CD4-positive, alpha-beta T cell treated with Interleukin-10 for 1 hour (primary cell): ENCODE measurements around the gene SBF1.
A peak's percentile ranks its signal among the peaks of the same experiment; 100 is the strongest.

Source experiments
- DNase-seq: peaks from one replicate; pipeline ENCODE4 v3.0.0-alpha.2; 2020

Gene SBF1

DNA sequence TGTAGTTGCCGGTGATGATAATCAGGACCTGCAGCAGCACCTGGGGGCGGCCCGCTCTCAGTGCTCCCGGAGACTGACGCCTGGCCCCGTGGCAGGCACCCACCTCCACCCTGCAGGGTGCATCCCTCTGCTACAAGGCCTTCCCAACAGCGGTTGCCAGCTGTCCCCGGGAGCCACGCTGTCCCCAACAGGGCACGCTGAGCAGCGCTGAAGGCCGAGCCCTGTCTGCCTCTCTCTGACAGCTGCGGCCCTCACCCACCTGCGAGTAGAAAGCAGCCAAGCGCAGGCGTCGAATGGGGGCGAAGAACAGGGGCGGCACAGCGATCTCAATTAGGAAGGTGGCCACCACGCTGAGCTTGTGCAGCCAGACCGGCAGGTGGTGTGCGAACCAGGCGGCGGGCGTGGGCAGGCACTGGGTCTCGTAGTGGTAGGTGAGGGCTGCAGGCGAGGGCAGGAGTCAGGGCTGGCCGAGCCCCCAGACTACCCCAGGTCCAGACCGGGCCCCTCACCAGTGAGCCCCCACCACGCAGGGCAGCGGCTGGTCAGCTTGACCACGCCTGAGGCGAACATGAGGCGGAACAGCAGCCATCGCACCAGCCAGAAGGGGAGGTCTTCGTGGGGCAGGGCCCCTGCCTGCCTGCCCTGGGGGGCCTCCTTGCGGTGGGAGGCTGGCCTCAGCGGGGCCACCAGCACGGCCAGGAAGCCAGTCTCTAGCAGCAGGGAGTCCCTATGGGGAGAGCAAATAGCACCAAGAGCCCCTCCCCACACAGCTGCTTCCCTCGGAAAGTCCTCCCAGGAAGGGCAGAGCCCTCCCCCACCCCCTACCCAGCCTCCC lies 31.2 kb upstream of the SBF1 start:
- no peak for DNase-seq

DNA sequence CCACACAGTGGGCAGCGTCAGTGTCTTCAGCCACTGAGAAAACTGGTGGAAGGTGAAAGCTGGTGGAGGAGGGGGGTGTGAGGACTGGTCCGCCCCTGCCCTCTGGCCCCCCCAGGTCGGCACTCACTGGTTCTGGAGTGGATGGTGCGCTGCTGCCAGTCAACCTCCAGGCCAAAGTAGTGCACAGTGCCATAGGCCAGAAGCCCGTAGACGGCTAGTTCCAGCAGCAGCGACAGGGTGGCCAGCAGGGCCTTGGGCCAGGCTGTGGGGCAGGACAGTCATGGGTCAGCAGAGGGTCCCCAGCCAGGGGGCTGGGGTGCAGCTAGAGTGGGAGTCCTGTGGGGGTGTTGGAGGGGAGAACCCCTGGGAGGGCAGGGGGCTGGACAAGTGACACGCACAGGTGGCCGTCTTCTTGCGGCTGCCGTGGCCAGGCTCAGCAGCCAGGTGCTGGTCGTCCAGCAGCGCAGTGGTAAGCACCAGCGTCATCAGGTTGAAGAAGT lies 30.5 kb upstream of the SBF1 start:
- DNase-seq = no peak

DNA sequence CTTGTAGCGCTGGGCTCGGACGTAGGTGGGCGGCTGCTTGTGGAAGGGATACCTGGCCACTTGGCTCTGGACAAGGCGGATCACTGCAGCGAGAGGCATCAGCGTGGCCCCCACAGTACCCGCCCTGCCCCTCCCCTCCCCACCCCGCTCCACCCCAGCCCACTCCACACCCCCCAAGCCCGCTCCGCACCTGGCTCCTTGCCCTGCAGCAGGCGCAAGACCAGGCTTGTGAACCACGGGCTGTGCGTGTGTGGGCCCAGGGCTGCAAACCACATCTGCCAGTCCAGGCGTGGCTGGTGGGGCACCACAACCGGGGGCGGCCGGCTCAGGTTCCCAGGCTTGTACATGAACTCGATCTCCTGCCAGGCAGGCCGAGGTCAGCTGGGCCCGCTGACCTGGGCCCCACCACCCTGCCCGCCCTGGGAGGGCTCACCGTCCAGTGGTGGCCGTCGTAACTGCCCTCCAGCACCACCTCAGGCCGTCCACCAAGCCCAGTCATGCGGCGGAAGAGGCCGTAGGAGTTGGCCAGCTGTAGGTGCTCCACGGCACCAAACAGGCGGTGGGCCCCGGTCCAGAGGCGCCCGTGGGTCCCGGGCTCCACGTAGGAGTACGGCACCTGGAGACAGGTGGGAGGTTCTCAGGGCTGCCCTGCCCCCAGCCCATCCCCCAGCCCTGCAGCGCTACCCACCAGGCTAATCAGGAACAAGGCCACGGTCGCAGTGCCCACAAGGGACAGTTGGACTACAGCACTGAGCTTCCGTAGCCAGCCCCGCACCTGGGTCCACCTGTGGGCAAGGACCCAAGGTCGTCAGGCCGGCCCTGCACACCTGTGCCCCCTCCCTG lies 29.8 kb upstream of the SBF1 start:
- no peak for DNase-seq

DNA sequence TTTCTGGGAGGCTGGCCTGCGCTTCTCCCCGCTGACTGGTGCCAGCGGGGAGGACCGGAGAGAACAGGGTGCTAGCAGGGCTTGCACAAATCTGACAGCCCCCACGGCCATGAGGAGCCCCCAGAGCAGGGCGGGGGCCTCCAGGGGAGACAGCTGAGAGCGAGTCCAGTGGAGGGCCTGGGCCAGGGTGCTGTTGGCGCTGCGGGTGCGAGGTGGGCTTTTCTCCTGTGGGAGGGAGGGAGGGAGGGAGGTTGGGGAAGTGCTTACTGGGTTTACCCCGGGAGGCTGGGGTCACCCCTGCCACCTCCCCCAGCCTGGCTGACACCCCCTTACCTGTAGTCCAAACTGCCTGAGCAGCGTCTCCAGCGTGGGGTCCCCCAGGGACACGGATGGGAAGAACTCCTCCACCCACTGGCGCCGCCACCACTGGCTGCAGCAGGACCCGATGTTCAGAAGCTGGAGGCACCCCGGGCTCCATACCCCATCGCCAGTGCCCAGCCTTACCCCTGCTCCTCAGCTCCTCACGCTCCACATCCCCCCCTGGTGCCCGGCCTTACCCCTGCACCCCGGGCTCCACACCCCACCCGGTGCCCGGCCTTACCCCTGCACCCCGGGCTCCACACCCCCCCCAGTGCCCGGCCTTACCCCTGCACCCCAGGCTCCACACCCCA lies 28.8 kb upstream of the SBF1 start:
- no peak for DNase-seq

DNA sequence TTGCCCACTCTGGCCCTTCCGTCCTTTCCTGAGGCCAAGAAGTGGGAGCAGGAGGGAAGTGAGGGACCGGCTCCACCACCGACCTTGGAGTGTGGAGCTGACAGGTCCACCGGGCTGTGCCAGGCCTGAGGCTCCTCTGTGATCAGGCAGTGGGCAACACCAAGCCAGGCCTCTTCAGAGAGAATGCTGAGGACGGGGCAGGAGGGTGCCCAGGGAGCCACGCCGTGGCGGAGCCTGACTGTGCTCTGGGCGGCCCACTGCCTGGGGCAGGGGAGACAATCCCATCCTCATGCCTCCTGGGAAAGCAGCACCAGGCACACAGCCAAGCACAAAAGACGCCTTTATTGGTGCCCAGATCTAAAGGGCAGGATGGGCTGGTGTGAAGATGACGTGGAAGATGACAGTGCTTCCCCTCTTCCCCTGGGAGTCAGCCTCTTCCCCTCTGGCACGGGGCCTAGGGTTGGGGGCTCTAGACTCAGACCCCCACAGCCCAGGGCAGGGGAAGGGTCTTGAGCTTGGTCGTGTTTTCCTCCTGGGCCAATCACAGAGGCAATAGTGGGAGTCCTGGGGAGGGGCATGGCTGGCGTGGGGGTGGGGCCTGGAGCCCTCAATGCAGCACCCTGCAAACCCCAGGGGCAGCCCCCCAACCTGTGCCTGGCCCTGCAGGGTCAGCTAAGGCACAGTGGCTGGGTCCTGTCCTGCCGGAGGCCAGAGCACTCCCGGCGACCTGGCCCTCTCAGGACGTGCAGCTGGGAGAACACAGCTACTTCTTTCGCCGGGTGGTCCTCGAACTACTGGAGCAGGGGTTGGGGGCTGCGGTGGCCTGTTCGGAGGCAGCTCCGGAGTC lies 28.0 kb upstream of the SBF1 start:
- DNase-seq = no peak

DNA sequence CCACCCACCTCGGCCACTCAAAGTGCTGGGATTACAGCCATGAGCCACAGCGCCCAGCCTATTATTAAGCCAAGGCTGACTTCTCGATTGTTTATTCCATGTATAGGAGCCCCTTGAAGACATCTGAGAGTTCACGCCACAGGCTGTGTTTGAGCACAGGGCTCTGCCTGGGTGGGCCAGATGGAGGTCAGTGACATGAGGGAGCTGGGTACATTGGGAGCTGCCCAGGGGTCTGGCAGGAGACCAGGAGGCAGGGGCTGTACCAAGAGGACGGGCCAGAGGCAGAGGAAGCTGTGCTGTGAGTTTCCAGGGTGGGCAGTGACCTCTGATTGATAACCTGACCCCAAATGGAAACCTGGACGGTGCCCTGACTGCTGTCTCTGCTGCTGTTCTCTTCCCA lies 27.3 kb upstream of the SBF1 start:
- no peak for DNase-seq

DNA sequence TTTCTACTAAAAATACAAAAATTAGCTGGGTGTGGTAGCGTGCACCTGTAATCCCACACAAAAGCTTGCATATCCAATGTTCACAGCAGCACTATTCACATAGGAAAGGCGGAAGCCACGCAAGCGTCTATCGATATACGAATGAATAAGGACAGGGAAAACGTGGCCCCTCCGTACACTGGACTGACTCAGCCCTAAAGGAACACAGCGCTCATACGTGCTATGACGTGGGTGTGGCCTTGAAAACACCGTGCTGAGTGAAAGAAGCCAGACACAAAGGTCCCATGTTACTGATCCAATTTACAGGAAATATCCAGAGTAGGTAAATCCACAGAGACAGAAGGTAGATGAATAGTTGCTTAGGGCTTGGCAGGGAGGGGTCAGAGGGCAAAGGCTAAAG lies 25.6 kb upstream of the SBF1 start:
- no peak for DNase-seq

DNA sequence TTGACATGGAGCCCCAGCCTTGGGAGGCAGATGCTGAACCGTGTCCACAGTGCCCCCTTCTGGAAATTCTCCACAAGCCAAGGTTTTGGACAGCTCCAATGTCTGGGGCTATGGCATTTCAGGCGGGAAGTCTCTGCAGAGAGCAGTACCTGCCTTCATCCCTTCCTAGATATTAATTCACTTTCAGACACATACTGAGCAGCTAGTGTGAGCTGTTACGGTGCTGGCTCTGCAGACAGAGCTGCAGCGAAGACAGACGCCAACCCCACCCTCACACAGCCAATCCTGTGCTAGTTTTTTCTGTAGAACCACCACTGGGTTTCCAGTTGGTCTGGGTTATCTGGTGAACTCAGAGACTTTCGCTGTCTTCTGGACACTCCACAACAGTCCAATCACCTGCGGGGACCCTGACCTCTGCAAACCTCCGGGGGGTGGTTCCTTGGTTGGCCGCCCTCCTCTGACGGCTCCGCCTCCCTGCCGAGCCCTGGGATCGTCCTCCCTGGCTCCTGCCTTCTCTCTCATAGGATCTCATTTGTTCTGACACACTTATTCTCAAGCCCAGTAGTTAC lies 23.6 kb upstream of the SBF1 start:
- peak; percentile 82 for DNase-seq

DNA sequence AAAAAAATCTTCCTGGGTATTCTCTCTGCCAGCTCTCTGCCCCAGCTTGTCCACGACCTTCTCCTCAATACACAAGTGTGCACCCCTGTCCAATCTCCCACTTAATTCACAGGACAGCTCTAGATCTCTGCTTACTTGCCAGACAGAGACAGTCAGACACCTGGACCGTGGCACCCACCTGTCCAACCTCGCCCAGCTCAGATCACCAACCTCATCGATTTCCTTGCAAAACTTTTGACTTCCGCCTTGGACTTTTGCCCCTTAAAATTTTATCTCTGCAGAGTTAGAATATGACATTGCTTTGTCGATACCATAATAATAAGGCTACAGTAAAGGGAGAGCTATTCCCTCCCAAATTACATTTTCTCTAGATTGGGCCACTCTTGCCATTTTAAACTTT lies 22.3 kb upstream of the SBF1 start:
- DNase-seq = no peak

DNA sequence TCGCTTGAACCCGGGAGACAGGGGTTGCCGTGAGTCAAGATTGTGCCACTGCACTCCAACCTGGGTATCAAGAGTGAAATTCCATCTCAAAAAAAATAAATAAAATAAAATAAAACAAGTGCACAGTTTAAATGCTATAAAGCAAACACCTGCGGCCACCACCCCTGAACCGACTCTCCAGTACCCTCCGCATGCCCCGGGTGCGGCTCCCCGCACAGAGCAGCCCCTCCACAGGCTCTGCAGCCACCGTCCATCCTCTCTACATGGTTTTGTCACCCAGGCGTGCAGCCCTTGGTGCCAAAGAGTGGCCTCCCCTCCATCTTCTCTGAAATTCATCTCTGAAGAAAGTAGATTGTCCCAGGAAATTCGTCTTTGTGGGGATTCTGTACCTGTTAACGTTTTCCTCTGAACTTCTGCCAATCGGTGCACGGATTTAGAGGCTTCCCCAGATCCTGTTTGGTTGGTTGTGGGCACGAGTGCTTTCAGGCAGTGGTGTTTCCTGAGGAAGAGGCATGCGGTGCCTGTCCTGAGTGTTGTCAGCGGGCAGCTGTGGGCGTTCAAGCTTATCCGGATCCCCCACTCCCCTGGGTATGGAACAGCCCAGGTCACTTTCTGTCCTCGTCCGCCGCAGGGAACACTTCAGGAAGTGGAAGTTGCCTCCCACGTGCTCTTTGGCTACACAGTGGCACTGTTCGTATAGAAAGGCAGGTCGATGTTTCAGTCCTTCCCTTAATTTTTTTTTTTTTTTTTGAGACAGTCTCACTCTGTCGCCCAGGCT lies 15.9 kb upstream of the SBF1 start:
- no peak for DNase-seq

DNA sequence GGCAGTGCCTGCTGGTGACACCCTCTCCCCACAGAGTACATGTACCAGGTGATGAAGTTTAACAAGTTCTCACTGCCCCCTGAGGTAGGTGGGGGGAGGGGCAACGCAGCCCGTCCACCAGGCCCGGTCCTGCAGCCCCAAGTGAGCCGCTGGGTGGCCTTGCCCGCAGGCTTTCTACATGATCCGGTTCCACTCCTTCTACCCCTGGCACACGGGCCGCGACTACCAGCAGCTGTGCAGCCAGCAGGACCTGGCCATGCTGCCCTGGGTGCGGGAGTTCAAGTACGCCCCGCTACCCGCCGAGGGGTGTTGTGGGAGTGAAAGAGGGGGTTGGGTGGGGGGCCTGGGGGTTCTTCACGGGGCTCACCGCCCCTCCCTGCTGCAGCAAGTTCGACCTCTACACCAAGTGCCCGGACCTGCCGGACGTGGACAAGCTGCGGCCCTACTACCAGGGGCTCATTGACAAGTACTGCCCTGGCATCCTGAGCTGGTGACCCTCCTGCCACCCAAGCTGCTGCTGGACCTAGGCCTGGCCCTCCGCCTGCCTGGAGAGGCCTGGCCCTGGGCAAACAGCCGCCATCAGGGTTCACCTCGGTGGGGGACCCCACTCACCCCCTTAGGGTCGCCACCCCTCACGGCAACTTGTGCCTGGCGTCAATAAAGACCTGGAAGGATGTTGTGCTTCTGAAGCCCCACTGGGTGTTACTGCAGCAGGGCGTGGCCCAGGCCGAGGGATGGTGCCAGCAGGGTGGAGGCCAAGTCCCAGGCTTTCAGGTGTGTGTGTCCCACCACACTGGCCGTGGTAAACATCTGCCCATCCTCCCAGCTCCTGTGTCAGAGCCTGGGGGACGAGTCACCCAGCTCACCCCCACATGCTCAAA lies 14.8 kb upstream of the SBF1 start:
- DNase-seq = no peak

DNA sequence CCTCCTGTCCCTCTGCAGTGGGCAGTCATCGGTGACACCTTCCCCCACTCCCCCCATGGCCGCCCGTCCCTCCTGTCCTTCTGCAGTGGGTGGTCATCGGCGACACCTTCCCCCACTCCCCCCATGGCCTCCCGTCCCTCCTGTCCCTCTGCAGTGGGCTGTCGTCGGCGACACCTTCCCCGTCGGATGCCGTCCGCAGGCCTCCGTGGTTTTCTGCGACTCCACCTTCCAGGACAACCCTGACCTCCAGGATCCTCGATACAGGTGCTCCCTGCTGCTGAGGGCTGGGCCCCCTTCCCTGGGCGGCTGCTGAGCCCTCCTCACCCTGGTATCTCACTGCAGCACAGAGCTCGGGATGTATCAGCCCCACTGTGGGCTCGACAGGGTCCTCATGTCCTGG lies 14.1 kb upstream of the SBF1 start:
- no peak for DNase-seq

DNA sequence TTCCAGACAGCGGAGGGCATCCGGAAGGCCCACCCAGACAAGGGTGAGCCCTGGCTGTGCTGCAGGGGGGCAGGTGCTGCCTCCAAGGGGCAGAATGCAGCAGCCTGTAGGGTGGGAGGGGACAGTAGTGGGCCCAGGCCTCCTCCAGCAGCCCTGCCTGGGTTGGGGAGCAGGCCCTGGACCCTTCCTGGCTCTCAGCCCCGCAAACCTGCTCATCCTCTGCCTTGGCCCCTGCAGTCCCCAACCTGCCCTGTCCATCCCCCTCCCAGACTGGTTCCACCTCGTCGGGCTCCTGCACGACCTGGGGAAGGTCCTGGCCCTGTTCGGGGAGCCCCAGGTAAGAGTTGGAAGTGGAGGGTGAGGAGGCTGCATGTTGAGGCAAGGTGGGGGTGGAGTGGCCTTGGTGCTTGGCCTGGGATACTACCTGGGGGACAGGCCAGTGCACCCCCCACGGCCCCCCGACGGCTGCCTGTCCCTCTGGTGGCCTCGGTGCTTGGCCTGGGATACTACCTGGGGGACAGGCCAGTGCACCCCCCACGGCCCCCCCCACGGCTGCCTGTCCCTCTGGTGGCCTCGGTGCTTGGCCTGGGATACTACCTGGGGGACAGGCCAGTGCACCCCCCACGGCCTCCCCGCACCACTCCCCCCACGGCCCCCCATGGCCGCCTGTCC lies 13.3 kb upstream of the SBF1 start:
- DNase-seq = no peak

DNA sequence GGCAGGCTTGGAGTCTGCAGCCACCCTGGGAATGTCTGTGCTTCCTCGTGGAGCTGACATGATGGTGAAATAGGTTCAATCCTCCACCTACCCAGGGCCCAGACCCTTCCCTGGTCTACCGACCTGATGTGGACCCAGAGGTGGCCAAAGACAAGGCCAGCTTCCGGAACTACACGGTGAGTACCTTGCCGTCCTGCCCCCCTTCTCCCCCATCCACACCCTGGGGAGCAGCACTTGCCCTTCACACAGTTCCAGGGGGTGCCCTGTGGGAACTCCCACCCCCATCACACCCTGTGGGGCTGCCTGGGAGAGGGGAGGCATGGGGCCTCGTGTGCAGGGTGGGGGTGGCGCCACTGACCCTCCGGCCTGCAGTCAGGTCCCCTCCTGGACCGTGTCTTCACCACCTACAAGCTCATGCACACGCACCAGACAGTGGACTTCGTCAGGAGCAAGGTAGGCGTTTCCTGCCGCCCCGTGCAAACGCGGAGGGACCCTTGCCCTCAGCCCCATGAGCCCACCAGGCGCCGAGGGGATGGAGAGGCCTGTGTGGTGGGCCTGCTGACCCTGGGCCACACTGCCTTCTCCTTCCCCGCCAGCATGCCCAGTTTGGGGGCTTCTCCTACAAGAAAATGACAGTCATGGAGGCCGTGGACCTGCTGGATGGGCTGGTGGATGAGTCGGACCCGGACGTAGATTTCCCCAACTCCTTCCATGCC lies 12.6 kb upstream of the SBF1 start:
- no peak for DNase-seq

DNA sequence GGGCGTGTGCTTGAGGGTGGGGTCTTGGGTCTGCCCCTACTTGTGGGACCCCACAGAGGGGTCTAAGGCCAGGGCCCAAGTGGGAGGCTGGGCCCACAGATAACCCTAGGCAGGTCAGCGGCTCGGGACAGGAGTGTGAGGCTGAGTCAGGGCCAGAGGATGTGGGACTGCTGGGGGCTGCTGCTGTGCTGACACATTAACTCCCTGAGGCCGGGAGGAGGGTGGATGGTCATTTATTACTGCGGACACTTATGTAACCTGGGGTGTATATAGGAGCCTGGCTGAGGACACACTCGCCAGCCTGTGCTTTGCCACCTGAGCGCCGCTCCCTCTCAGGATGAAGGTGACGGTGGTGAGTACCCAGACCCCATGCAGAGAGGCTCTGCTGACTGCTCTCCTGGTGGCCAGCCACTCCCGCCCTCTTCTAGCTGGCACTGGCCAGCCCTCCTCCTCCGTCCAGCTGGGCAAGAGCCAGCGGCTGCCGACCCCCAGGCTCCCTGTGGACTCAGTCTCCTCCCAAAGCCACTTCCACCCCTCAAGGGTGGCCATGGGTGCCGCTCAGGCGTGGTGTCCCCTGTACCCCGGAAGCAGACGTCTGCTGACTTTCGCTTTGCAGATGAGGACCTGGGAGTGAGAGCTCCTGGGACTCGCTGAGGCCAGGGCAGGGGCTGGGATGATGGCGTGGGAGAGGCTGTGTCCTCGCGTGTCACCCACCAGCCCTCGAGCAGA lies 11.9 kb upstream of the SBF1 start, which contains the start of gene MIOX:
TSS of gene MIOX (plus strand) at position 299 of the 729 bp plus-strand sequence. CDS start at position 338, 39 bp downstream.
- DNase-seq = no peak

DNA sequence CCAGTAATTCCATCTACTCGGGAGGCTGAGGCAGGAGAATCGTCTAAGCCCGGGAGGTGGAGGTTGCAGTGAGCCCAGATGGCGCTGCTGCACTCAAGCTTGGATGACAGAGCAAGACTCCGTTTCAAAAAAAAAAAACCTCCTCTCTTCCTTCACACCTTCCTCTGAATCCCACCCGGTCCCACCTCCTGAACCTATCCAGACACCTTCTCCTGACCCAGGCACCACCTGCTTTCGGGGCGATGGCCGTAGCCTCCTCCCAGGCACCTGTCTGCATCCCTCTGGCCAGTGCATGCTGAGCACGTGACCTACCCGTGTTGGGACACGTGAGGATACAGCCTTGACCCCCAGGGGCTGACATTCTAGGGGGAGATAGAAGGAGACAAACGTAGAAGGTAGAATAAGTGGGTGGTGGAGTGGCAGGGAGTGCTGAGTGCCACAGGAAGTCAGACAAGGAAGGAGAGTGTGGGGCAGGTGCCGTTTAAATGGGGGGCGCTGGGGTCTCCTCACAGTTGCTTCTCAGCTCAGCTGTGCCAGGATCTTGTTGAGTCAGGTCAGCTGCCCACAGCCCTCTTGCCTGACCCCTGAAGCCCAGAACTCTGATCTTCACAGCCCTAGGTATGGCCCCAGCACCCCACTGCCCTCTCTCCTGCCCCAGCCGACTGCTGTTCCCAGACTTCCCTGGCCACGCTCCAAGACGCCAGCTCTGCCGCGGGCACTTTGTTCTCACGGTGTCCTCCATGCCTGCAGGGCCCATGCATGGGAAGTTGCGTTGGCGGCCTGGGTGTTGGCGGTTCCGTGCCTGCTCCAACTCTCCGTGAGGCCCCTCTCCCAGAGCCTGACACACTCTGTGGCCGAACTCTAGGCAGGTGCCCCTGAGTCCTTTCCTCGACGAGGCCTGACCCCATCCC lies 10.6 kb upstream of the SBF1 start:
- DNase-seq = no peak
